Keratinocyte (primary cell): ENCODE data around the gene ERCC6L2. TPM values are rescaled to one million over a fixed set of nuclear protein-coding genes. Genes with fewer than 3 reads are reported as not detected.

Source experiments
- DNase-seq: peaks from one replicate; pipeline ENCODE4 v3.0.0-alpha.2; 2011; ENCODE audit warnings: low read depth, missing footprints, low spot score
- FAIRE-seq: peaks from 2 replicates; lab custom pipeline; 2011; peaks lifted over from hg19 to GRCh38; lab: Jason Lieb, UNC
- H2AFZ ChIP-seq: 2 replicates; pipeline ENCODE4 v1.6.0; 2012; ENCODE audit warnings: low read length, control low read depth, inconsistent platforms; ENCODE audit not compliant: control insufficient read depth
- H3K27ac ChIP-seq: 2 replicates; pipeline ENCODE4 v1.5.1; 2011; ENCODE audit warnings: low read length; ENCODE audit not compliant: control insufficient read depth, insufficient read depth
- H3K27me3 ChIP-seq: 3 replicates; pipeline ENCODE4 v1.6.0; 2011; ENCODE audit warnings: low read length; ENCODE audit not compliant: control insufficient read depth, insufficient read depth; ENCODE audit errors: extremely low read depth
- H3K36me3 ChIP-seq, 2 experiments: 2 replicates in 1 of 2; 3 replicates in 1 of 2; pipeline ENCODE4 v1.5.1; 2011; ENCODE audit warnings: low read length in 2 of 2, mild to moderate bottlenecking in 1 of 2; ENCODE audit not compliant: control insufficient read depth in 2 of 2, insufficient read depth in 2 of 2; ENCODE audit errors: extremely low read depth in 1 of 2
- H3K4me1 ChIP-seq: 3 replicates; pipeline ENCODE4 v1.5.1; 2011; ENCODE audit warnings: low read length; ENCODE audit not compliant: control insufficient read depth, insufficient read depth; ENCODE audit errors: extremely low read depth
- H3K4me2 ChIP-seq: 3 replicates; pipeline ENCODE4 v1.6.0; 2011; ENCODE audit warnings: low read depth, low read length; ENCODE audit not compliant: control insufficient read depth, insufficient read depth; ENCODE audit errors: extremely low read depth
- H3K4me3 ChIP-seq, 3 experiments: fragments of 200-600 bp in 1 of 3; sonication (generic) in 1 of 3; 2 replicates in 2 of 3; 3 replicates in 1 of 3; pipeline ENCODE4 v1.5.1; 2011 to 2016; ENCODE audit warnings: low read length in 3 of 3, mild to moderate bottlenecking in 3 of 3, control low read depth in 2 of 3, inconsistent platforms in 1 of 3, low read depth in 1 of 3, mixed read lengths in 1 of 3, mixed run types in 1 of 3, moderate library complexity in 1 of 3; ENCODE audit not compliant: control insufficient read depth in 2 of 3, insufficient read depth in 2 of 3; ENCODE audit errors: extremely low read depth in 1 of 3
- H3K79me2 ChIP-seq: 2 replicates; pipeline ENCODE4 v1.6.0; 2012; ENCODE audit warnings: low read length; ENCODE audit not compliant: control insufficient read depth, insufficient read depth
- H3K9ac ChIP-seq: 3 replicates; pipeline ENCODE4 v1.6.0; 2011; ENCODE audit warnings: low read length; ENCODE audit not compliant: control insufficient read depth, insufficient read depth; ENCODE audit errors: extremely low read depth
- H3K9me1 ChIP-seq: 3 replicates; pipeline ENCODE4 v1.6.0; 2011; ENCODE audit warnings: low read length; ENCODE audit not compliant: control insufficient read depth, insufficient read depth; ENCODE audit errors: extremely low read depth
- H3K9me3 ChIP-seq: 2 replicates; pipeline ENCODE4 v1.5.1; 2012; ENCODE audit warnings: low read depth, low read length; ENCODE audit not compliant: control insufficient read depth
- H4K20me1 ChIP-seq: 3 replicates; pipeline ENCODE4 v1.6.0; 2011; ENCODE audit warnings: low read length; ENCODE audit not compliant: control insufficient read depth, insufficient read depth; ENCODE audit errors: extremely low read depth
- EZH2 ChIP-seq: IDR thresholded peaks from one replicate; pipeline ENCODE4 v1.6.1; 2012; ENCODE audit warnings: inconsistent platforms, mild to moderate bottlenecking, low read length, moderate library complexity
- dilution Hi-C: fragments of 300-500 bp; cut with MboI; formaldehyde crosslinking; loops from one replicate; pipeline ENCODE4 v1.7.0; 2020; ENCODE audit warnings: low sequenced_read_pairs; ENCODE audit not compliant: extremely low pct_ligation_motif_present
- polyA plus RNA-seq, 5 experiments: library from polyadenylated mRNA; depleted of rRNA in 3 of 5; stranded (reverse) in 3 of 5; stranded (forward) in 1 of 5; unstranded in 1 of 5; fragments of >200 nt; gene quantifications; 1 replicate in 1 of 5; 2 replicates in 3 of 5; 3 replicates in 1 of 5; pipeline versions ENCODE4 v1.2.1 to v1.2.3, GENCODE V29; 2011 to 2012; ENCODE audit warnings: missing spikeins in 2 of 5, low read depth in 1 of 5, low replicate concordance in 1 of 5
- TF ChIP-seq, protein P1 (sequence below), 3 experiments: IDR thresholded peaks in 1 of 3; conservative IDR thresholded peaks in 1 of 3; optimal IDR thresholded peaks in 1 of 3; 2 replicates in 2 of 3; 3 replicates in 1 of 3; pipeline versions ENCODE3 to v1.5.1; 2011; ENCODE audit warnings: low read length in 3 of 3, mild to moderate bottlenecking in 3 of 3, moderate library complexity in 2 of 3, control low read depth in 1 of 3, inconsistent platforms in 1 of 3; ENCODE audit not compliant: insufficient read depth in 2 of 3; ENCODE audit errors: extremely low read depth in 1 of 3

Gene ERCC6L2
- polyA plus RNA-seq, 1 donor (not counting 4 experiments of a cell fraction or from before 2014, with no cell fraction given), result 15.4 TPM

DNA sequence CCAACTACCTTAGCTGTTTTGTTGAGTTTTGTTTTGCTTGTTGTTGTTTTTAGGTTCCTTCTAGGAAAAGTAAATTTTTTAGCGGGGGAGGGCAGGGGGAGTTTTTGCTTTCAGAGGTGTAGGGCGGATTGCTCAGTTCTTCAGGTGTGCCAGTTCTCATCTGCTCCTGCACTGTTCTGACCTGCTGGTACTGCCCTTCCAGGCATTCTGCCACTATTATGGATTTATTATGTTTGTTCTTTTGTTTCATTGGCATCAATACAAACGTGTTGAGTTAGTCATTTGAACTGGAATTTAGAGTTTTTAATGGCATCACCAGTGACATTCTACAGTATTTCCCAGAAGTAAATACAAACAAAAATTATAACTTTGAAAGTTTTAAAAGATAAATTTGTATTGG lies 26.0 kb downstream of the ERCC6L2 start:
- H2AFZ ChIP-seq, result no peak overlapping the region
- dilution Hi-C loops, result no loop called here
- DNase-seq (no peak), FAIRE-seq (no peak)
- H3K9ac ChIP-seq, result no peak overlapping the region
- H3K4me2 ChIP-seq, result peak overlapping the region; percentile 46
- no peak overlapping the region for H3K4me3 ChIP-seq
- no peaks in the 10 kb centered on the region for H3K27me3 ChIP-seq
- H4K20me1 ChIP-seq, result no peaks in the 10 kb centered on the region
- peaks cover 3% of the 10 kb centered on the region for H3K79me2 ChIP-seq
- H3K9me3 ChIP-seq, result no peaks in the 10 kb centered on the region
- no peak overlapping the region for H3K27ac ChIP-seq
- TF ChIP-seq EZH2, result no peak
- TF ChIP-seq, protein P1, sequence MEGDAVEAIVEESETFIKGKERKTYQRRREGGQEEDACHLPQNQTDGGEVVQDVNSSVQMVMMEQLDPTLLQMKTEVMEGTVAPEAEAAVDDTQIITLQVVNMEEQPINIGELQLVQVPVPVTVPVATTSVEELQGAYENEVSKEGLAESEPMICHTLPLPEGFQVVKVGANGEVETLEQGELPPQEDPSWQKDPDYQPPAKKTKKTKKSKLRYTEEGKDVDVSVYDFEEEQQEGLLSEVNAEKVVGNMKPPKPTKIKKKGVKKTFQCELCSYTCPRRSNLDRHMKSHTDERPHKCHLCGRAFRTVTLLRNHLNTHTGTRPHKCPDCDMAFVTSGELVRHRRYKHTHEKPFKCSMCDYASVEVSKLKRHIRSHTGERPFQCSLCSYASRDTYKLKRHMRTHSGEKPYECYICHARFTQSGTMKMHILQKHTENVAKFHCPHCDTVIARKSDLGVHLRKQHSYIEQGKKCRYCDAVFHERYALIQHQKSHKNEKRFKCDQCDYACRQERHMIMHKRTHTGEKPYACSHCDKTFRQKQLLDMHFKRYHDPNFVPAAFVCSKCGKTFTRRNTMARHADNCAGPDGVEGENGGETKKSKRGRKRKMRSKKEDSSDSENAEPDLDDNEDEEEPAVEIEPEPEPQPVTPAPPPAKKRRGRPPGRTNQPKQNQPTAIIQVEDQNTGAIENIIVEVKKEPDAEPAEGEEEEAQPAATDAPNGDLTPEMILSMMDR (optimal IDR thresholded peaks at IDR 0.05 in 1 of 3, IDR thresholded peaks at IDR 0.05 in 1 of 3, conservative IDR thresholded peaks at IDR 0.05 in 1 of 3; ENCODE audit: extremely low read depth in 1 of 3, insufficient read depth in 2 of 3, low read length in 3 of 3), result no peak
- H3K9me1 ChIP-seq, result no peaks in the 10 kb centered on the region
- no peaks in the 10 kb centered on the region for H3K36me3 ChIP-seq
- H3K4me1 ChIP-seq, result peaks cover 7% of the 10 kb centered on the region

DNA sequence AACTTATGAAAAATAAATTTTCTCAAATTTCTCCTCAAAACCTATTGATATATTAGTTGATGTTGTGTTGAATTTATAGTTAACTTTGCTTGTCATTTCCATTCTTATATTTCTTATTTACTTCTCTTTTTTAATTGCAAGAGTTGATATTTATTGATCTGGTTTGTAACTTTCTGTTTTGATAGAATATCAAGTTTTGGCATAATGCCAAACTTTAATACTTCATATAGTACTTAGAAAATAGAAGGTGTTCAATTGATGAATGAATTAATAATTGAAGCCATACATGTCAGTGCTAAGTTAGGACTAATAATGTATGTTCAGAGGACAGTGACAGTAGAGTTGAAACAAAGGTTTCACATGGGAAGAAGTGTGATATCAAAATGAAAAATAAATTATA lies 27.9 kb downstream of the ERCC6L2 start:
- no peaks in the 10 kb centered on the region for H3K9me3 ChIP-seq
- FAIRE-seq, result no peak
- no peak for TF ChIP-seq EZH2
- TF ChIP-seq, protein P1 (optimal IDR thresholded peaks at IDR 0.05 in 1 of 3, IDR thresholded peaks at IDR 0.05 in 1 of 3, conservative IDR thresholded peaks at IDR 0.05 in 1 of 3; ENCODE audit: extremely low read depth in 1 of 3, insufficient read depth in 2 of 3, low read length in 3 of 3), result no peak

More for the DNA sequence above, 27.9 kb downstream of the ERCC6L2 start:
- Histone ChIP-seq H3K27ac (no peak overlapping the region), H4K20me1 (no peaks in the 10 kb centered on the region), H2AFZ (no peak overlapping the region), H3K9ac (no peak overlapping the region), H3K79me2 (peaks cover 2% of the 10 kb centered on the region), H3K9me1 (peaks cover 2% of the 10 kb centered on the region), H3K36me3 (peaks cover 0 to 2% of the 10 kb centered on the region in 2 experiments), H3K4me1 (peaks cover 7% of the 10 kb centered on the region), H3K4me2 (no peak overlapping the region), H3K4me3 (no peak overlapping the region), H3K27me3 (no peaks in the 10 kb centered on the region)
- no peak for DNase-seq
- dilution Hi-C loops, result no loop called here
